Smooth muscle cell (in vitro differentiated cells): ENCODE results near the gene KRT35. TPM values are rescaled to one million over a fixed set of nuclear protein-coding genes. Genes with fewer than 3 reads are reported as not detected.

Experiments used
- DNase-seq: peaks from one replicate; lab custom pipeline; 2025; ENCODE audit not compliant: unreplicated experiment; lab: John Stamatoyannopoulos, UW
- H2AFZ ChIP-seq: fragments of 200-600 bp; sonication (generic); 2 replicates; pipeline ENCODE4 v1.6.0; 2016; ENCODE audit warnings: antibody characterized with exemption, low read depth, mild to moderate bottlenecking
- H3F3A ChIP-seq: fragments of 200-600 bp; sonication (generic); 2 replicates; pipeline ENCODE4 v1.6.0; 2017; ENCODE audit warnings: antibody characterized with exemption, low read depth
- H3K27ac ChIP-seq: fragments of 200-600 bp; sonication (generic); 2 replicates; pipeline ENCODE4 v1.5.1; 2016; ENCODE audit warnings: low read depth, mild to moderate bottlenecking
- H3K27me3 ChIP-seq: fragments of 200-600 bp; sonication (generic); 2 replicates; pipeline ENCODE4 v1.6.1; 2016; ENCODE audit warnings: low read depth, mild to moderate bottlenecking
- H3K36me3 ChIP-seq: fragments of 200-600 bp; sonication (generic); 2 replicates; pipeline ENCODE4 v1.5.1; 2016; ENCODE audit warnings: low read depth
- H3K4me1 ChIP-seq: fragments of 200-600 bp; sonication (generic); 2 replicates; pipeline ENCODE4 v1.5.1; 2016; ENCODE audit warnings: low read depth
- H3K4me2 ChIP-seq: fragments of 200-600 bp; sonication (generic); 2 replicates; pipeline ENCODE4 v1.6.0; 2016; ENCODE audit warnings: mild to moderate bottlenecking
- H3K4me3 ChIP-seq: fragments of 200-600 bp; sonication (generic); 2 replicates; pipeline ENCODE4 v1.5.1; 2016; ENCODE audit warnings: mild to moderate bottlenecking
- H3K79me2 ChIP-seq: fragments of 200-600 bp; sonication (generic); 2 replicates; pipeline ENCODE4 v1.6.0; 2016; ENCODE audit warnings: low read depth, mild to moderate bottlenecking
- H3K9ac ChIP-seq: fragments of 200-600 bp; sonication (generic); 2 replicates; pipeline ENCODE4 v1.6.0; 2016; ENCODE audit warnings: low read depth
- H3K9me3 ChIP-seq: fragments of 200-600 bp; sonication (generic); replicated peaks from 2 replicates; pipeline ENCODE4 v1.5.1; 2016; ENCODE audit warnings: low read depth
- H4K20me1 ChIP-seq: fragments of 200-600 bp; sonication (generic); 2 replicates; pipeline ENCODE4 v1.6.0; 2016; ENCODE audit warnings: low read depth
- WGBS: methylation state at CpG from one replicate; pipeline ENCODE4 v1.1.7; 2016; ENCODE audit warnings: low lambda C conversion rate; 5-methylcytosine and 5-hydroxymethylcytosine counted together
- polyA plus RNA-seq: library from polyadenylated mRNA; unstranded; fragments of >200 nt; fragmentation: Nextera tagmentation; extraction: Ambion mirVana; gene quantifications from 2 replicates; pipeline ENCODE4 v1.2.1, GENCODE V29; 2016
- total RNA-seq: library from RNA; depleted of rRNA; stranded (reverse); fragments of >200 nt; gene quantifications from 2 replicates; pipeline ENCODE4 v1.2.3, GENCODE V29; 2014
- TF ChIP-seq, protein P1 (sequence below): fragments of 200-600 bp; sonication (generic); IDR thresholded peaks from 2 replicates; pipeline ENCODE4 v1.5.1; 2017; ENCODE audit warnings: borderline replicate concordance, mild to moderate bottlenecking, antibody characterized with exemption; ENCODE audit not compliant: insufficient read depth, poor library complexity, severe bottlenecking

The KRT35 gene
- total and polyA plus RNA-seq, 2 experiments from 2014 or later, result not detected

DNA sequence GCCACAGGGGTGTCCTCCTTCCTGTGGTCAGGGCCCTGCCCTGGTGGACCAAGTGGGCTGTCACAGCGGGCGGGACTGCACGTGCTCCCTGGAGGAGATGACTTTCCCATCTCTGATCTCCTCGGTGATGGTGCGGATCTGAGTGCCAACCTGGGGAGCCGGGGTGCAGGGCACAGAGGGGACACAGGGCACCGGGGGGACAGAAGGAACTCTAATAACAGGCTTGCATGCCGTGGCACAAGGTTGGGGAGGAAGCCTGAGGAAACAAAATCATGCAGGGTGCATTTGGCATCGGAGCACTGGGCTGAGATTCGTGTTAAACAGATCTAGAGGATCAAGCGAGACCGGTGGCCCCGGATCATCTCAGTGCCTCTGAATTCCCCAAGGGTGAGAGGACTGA is 5.4 kb upstream of the KRT35 start:
- Histone ChIP-seq H3F3A (no peaks in the 10 kb centered on the region), H4K20me1 (no peaks in the 10 kb centered on the region), H3K4me3 (no peak overlapping the region), H2AFZ (no peak overlapping the region), H3K9ac (no peak overlapping the region), H3K4me1 (no peaks in the 10 kb centered on the region), H3K4me2 (no peak overlapping the region), H3K27me3 (no peaks in the 10 kb centered on the region), H3K79me2 (no peaks in the 10 kb centered on the region), H3K36me3 (no peaks in the 10 kb centered on the region), H3K9me3 (no peaks in the 10 kb centered on the region), H3K27ac (no peak overlapping the region)
- DNase-seq, result no peak
- TF ChIP-seq, protein P1, sequence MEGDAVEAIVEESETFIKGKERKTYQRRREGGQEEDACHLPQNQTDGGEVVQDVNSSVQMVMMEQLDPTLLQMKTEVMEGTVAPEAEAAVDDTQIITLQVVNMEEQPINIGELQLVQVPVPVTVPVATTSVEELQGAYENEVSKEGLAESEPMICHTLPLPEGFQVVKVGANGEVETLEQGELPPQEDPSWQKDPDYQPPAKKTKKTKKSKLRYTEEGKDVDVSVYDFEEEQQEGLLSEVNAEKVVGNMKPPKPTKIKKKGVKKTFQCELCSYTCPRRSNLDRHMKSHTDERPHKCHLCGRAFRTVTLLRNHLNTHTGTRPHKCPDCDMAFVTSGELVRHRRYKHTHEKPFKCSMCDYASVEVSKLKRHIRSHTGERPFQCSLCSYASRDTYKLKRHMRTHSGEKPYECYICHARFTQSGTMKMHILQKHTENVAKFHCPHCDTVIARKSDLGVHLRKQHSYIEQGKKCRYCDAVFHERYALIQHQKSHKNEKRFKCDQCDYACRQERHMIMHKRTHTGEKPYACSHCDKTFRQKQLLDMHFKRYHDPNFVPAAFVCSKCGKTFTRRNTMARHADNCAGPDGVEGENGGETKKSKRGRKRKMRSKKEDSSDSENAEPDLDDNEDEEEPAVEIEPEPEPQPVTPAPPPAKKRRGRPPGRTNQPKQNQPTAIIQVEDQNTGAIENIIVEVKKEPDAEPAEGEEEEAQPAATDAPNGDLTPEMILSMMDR, result no peak
- 91% methylated on average over 13 of the region's 13 CpGs for WGBS

DNA sequence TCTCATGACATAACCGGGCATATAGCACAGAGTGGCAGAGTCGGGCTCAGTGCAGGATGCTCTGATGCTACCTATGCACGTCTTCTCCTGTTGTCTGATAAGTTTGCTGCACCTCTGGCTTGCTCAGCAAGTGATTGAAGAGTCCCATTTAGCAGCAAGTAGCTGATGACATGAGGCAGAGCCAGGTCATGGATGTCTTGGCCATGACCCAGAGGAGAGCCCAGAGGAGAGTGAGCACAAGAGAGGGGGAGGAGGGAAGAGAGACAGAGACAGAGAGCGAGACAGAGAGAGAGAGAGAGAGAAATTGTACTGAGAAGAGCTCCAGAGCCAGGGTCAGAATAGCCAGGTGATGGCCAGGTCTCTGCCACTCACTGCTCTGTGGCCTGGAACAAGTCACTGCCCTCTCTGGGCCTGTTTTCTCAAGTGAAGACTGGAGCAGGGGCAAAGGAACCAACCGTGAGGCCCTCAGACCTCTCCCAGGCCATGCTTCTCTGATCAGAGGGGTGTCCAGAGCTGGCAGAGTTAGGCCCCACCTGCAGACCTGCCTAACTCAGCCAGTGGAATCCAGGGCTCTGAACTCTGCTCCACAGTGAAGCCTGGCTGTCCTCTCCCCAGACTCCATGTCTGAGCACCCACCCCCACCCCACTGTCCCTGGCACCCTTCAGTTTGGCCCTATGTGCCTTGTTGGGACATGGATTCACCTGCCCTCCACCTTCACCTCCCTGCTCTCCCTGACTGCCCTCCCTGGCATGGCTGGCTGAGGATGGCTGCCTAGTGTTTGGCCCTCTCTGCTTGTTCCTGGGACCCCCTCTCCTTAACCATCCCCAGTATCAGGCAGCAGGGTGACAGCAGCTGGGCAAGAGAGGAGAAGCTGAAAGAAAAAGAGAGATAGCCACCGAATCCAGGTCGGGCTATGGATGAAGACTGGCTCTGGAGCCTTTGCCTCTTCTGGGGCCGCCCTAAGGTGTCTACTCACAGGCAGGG is 4.3 kb upstream of the KRT35 start:
- H3K27me3 ChIP-seq, result no peaks in the 10 kb centered on the region
- TF ChIP-seq, protein P1, result no peak

DNA sequence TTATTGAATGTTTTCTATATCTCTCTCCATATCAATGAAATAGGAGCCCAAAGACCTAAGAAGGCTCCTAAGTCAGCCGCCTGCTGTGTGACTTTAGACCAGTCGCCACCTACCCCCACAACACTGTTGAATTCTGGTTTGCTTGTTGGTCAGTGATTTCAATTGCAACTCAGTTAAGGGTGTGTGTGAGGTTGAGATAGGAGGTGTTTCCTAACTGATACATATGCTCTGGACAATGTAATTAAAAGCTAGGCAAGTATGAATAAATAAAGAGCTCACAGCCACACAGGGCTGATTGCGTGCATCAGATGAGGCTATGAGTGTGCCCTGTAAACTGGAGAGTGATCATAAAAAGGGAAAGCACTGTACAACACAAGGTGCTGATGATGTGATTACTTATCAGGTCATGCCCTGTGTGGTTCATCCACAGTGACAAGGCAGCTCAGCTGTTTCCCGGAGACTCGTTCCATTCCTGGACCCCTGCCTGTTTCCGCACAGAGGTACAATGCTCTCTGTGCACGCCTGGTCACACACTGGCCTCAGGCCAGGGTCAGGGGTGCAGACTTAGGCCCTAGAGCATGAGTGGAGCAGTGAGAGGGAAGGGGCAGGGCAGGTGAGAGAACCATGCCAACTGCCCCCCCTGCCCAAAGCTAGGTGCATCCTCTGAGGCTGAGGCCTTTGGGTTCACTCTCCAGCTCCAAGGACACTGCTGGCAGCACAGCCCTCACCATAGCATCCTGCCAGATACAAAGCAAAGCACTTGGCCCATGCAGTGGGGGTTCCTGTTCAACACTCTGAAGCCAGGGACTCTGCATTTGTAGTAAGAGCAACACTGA is 3.3 kb upstream of the KRT35 start:
- TF ChIP-seq, protein P1, result no peak
- H3K4me3 ChIP-seq, result no peak overlapping the region
- H3K79me2 ChIP-seq, result no peaks in the 10 kb centered on the region
- H3K27ac ChIP-seq, result no peak overlapping the region
- H3K9me3 ChIP-seq, result no peaks in the 10 kb centered on the region
- no peak overlapping the region for H2AFZ ChIP-seq
- no peaks in the 10 kb centered on the region for H4K20me1 ChIP-seq
- no peaks in the 10 kb centered on the region for H3K4me1 ChIP-seq
- H3F3A ChIP-seq, result no peaks in the 10 kb centered on the region
- no peak overlapping the region for H3K4me2 ChIP-seq
- no peaks in the 10 kb centered on the region for H3K27me3 ChIP-seq
- H3K9ac ChIP-seq, result no peak overlapping the region
- 88% methylated on average over 7 of the region's 7 CpGs for WGBS
- no peak for DNase-seq
- H3K36me3 ChIP-seq, result no peaks in the 10 kb centered on the region

More for the DNA sequence above, 4.3 kb upstream of the KRT35 start:
- no peaks in the 10 kb centered on the region for H3K9me3 ChIP-seq
- H3K4me3 ChIP-seq, result no peak overlapping the region
- no peak for DNase-seq
- no peak overlapping the region for H3K4me2 ChIP-seq
- no peak overlapping the region for H3K27ac ChIP-seq
- H4K20me1 ChIP-seq, result no peaks in the 10 kb centered on the region
- no peak overlapping the region for H2AFZ ChIP-seq
- H3K4me1 ChIP-seq, result no peaks in the 10 kb centered on the region
- no peaks in the 10 kb centered on the region for H3K79me2 ChIP-seq
- H3K9ac ChIP-seq, result no peak overlapping the region
- H3F3A ChIP-seq, result no peaks in the 10 kb centered on the region
- WGBS, result 93% methylated on average over 8 of the region's 8 CpGs
- H3K36me3 ChIP-seq, result no peaks in the 10 kb centered on the region
